ENCODE data around the gene SCARB1. TPM values are rescaled to one million over a fixed set of nuclear protein-coding genes. Genes with fewer than 3 reads are reported as not detected.

SCARB1 gene
- total and polyA plus RNA-seq, 2 of the 13 experiments (the other 11 are each of a cell fraction or from before 2014, with no cell fraction given) = 63.4 to 160 TPM

DNA sequence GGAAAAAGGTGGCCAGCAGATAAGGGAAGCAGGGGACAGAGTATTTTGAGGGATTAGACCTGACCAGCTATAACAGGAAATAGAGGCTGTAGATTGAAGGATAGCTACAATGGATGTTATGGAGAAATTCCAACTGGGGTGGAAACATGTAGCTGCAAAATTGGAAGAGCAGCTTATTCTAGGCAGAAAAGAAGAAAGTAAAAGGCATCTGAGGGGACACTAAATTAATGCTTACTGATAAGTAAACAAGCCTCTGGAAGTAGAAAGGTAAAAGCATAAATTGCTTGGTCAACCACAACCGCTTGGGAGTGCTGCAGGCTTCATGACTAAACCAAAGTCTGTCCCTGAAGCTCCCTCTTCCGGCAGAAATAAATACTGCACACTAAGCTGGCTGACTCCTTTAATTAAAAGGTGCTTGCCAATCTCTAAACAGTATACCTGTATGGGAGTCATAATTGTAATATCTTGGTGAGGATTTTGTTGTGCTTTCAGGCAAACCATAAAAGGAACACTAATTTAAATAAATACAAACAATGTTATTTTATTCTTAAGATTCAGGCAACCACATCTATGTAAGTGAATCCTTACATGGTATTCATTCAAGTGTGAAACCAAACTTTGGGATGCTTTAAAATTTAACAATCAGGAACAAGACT is 43.1 kb upstream of the SCARB1 start (continued):
- TF ChIP-seq, protein P1, sequence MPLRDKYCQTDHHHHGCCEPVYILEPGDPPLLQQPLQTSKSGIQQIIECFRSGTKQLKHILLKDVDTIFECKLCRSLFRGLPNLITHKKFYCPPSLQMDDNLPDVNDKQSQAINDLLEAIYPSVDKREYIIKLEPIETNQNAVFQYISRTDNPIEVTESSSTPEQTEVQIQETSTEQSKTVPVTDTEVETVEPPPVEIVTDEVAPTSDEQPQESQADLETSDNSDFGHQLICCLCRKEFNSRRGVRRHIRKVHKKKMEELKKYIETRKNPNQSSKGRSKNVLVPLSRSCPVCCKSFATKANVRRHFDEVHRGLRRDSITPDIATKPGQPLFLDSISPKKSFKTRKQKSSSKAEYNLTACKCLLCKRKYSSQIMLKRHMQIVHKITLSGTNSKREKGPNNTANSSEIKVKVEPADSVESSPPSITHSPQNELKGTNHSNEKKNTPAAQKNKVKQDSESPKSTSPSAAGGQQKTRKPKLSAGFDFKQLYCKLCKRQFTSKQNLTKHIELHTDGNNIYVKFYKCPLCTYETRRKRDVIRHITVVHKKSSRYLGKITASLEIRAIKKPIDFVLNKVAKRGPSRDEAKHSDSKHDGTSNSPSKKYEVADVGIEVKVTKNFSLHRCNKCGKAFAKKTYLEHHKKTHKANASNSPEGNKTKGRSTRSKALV (CRISPR knock-in tag; IDR thresholded peaks at IDR 0.05) = peak; percentile 50; the same call in 1 of the 2 replicates
- TF ChIP-seq RFX3 (CRISPR knock-in tag; IDR thresholded peaks at IDR 0.05) (no peak), PPARG (CRISPR knock-in tag; conservative IDR thresholded peaks at IDR 0.05) (peak; percentile 66), ZNF20 (CRISPR knock-in tag; IDR thresholded peaks at IDR 0.05) (no peak), RAD21 (CRISPR knock-in tag; IDR thresholded peaks at IDR 0.05) (peak; percentile 90), KDM5B (CRISPR knock-in tag; IDR thresholded peaks at IDR 0.05; ENCODE audit: borderline replicate concordance) (no peak), RARA (CRISPR knock-in tag; IDR thresholded peaks at IDR 0.05) (peak; percentile 28; the same call in 1 of the 2 replicates), NFE2L2 (IDR thresholded peaks at IDR 0.05; ENCODE audit: low read length) (peak; percentile 4; the same call in 1 of the 2 replicates), STAG1 (CRISPR knock-in tag; IDR thresholded peaks at IDR 0.05) (peak; percentile 87), EHMT2 (IDR thresholded peaks at IDR 0.05; ENCODE audit: borderline replicate concordance, low read depth, low read length) (no peak), TAF15 (IDR thresholded peaks at IDR 0.05; ENCODE audit: low read depth, low read length, poor library complexity, severe bottlenecking) (no peak)
- TF ChIP-seq, protein P2, sequence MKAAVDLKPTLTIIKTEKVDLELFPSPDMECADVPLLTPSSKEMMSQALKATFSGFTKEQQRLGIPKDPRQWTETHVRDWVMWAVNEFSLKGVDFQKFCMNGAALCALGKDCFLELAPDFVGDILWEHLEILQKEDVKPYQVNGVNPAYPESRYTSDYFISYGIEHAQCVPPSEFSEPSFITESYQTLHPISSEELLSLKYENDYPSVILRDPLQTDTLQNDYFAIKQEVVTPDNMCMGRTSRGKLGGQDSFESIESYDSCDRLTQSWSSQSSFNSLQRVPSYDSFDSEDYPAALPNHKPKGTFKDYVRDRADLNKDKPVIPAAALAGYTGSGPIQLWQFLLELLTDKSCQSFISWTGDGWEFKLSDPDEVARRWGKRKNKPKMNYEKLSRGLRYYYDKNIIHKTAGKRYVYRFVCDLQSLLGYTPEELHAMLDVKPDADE (CRISPR knock-in tag; IDR thresholded peaks at IDR 0.05) = no peak
- TF ChIP-seq, protein P3, sequence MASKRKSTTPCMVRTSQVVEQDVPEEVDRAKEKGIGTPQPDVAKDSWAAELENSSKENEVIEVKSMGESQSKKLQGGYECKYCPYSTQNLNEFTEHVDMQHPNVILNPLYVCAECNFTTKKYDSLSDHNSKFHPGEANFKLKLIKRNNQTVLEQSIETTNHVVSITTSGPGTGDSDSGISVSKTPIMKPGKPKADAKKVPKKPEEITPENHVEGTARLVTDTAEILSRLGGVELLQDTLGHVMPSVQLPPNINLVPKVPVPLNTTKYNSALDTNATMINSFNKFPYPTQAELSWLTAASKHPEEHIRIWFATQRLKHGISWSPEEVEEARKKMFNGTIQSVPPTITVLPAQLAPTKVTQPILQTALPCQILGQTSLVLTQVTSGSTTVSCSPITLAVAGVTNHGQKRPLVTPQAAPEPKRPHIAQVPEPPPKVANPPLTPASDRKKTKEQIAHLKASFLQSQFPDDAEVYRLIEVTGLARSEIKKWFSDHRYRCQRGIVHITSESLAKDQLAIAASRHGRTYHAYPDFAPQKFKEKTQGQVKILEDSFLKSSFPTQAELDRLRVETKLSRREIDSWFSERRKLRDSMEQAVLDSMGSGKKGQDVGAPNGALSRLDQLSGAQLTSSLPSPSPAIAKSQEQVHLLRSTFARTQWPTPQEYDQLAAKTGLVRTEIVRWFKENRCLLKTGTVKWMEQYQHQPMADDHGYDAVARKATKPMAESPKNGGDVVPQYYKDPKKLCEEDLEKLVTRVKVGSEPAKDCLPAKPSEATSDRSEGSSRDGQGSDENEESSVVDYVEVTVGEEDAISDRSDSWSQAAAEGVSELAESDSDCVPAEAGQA (IDR thresholded peaks at IDR 0.05; ENCODE audit: low read depth) = no peak
- TF ChIP-seq, protein P3 (CRISPR knock-in tag; IDR thresholded peaks at IDR 0.05; ENCODE audit: borderline replicate concordance) = no peak
- TF ChIP-seq, protein P4, sequence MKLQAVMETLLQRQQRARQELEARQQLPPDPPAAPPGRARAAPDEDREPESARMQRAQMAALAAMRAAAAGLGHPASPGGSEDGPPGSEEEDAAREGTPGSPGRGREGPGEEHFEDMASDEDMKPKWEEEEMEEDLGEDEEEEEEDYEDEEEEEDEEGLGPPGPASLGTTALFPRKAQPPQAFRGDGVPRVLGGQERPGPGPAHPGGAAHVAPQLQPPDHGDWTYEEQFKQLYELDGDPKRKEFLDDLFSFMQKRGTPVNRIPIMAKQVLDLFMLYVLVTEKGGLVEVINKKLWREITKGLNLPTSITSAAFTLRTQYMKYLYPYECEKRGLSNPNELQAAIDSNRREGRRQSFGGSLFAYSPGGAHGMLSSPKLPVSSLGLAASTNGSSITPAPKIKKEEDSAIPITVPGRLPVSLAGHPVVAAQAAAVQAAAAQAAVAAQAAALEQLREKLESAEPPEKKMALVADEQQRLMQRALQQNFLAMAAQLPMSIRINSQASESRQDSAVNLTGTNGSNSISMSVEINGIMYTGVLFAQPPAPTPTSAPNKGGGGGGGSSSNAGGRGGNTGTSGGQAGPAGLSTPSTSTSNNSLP (IDR thresholded peaks at IDR 0.05; ENCODE audit: low read depth, low read length) = peak; percentile 90
- TF ChIP-seq, protein P5, sequence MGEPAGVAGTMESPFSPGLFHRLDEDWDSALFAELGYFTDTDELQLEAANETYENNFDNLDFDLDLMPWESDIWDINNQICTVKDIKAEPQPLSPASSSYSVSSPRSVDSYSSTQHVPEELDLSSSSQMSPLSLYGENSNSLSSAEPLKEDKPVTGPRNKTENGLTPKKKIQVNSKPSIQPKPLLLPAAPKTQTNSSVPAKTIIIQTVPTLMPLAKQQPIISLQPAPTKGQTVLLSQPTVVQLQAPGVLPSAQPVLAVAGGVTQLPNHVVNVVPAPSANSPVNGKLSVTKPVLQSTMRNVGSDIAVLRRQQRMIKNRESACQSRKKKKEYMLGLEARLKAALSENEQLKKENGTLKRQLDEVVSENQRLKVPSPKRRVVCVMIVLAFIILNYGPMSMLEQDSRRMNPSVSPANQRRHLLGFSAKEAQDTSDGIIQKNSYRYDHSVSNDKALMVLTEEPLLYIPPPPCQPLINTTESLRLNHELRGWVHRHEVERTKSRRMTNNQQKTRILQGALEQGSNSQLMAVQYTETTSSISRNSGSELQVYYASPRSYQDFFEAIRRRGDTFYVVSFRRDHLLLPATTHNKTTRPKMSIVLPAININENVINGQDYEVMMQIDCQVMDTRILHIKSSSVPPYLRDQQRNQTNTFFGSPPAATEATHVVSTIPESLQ (CRISPR knock-in tag; conservative IDR thresholded peaks at IDR 0.05) = no peak
